Renal cortex interstitium (tissue), 11 donors: Measurements from ENCODE around the gene ATG10. TPM values are rescaled to one million over a fixed set of nuclear protein-coding genes. Genes with fewer than 3 reads are reported as not detected.

Experiments
- DNase-seq, 11 donors: peaks; one replicate each; pipeline ENCODE4 v3.0.0-alpha.2; 2013; ENCODE audit warnings: low read depth in 9 of 11, low spot score in 4 of 11; ENCODE audit errors: extremely low read depth in 1 of 11
- polyA plus RNA-seq, 3 donors: library from polyadenylated mRNA; unstranded; fragments of 120-200 nt; gene quantifications; one replicate each; pipeline ENCODE4 v1.2.1, GENCODE V29; 2013; ENCODE audit not compliant: insufficient read length in 3 of 3

The ATG10 gene
- polyA plus RNA-seq, 3 donors, result 11.2 to 15.4 (median 11.3) TPM

GRCh38 chr5:82150559-82150958, 178.7 kb downstream of the ATG10 start:
- DNase-seq, result no peak

DNA sequence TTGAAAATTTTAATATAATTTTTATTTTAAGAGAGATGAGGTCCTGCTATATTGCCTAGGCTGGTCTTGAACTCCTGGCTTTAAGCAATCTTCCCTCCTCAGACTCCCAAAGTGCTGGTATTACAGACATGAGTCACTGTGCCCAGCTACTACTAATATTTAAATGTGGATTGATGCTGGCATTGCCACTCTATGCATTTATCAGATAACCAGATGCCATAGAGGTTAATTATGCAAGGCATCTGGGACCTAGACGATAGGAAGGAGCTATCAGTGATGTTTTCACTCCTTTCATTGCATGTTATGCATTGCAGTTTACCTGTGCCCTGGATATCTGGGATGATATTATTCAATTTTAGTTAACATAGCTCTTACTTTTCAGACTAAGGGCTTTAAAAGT, 179.4 kb downstream of the ATG10 start:
- no peak for DNase-seq

DNA sequence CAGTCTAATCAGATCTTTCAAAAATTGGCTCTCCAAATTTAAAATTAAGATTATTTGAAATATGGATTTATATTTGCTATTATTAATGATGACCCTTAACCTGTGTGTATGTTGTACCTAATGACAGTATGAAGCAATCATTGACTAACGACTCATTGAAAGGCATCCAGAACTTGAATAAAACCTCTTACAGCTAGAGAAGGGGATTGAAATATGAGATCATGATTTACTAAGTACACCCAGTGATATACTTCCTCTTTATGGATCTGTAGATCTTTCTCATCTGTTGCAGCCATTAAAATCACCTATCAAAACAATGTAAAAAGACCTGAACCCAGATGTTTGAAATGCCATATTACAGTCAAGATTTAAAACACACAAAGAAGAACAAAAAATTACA, 179.8 kb downstream of the ATG10 start:
- no peak for DNase-seq

DNA sequence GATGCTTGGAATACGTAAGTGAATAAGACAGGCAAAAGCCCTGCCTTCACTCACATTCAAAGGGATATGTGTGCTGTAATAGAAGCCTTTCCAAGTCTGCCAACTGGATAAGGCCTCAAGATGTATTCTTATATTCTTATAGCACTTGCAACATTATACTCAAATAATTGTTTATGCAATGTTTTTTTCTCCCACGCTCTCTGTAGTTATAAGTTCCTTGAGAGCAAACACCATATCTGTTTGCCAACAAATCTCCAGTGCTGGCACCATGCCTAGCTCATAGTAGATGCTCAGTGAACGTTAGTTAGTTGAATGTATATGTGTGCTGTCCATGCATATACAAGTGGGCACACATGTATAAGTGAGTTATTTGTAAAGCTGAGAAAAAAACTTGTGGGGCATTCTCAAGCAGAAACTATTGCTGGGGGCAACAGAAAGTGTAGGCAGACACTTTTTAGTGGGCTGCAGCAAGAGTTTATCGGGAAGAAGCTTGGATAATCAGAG, 181.2 kb downstream of the ATG10 start:
- no peak for DNase-seq

DNA sequence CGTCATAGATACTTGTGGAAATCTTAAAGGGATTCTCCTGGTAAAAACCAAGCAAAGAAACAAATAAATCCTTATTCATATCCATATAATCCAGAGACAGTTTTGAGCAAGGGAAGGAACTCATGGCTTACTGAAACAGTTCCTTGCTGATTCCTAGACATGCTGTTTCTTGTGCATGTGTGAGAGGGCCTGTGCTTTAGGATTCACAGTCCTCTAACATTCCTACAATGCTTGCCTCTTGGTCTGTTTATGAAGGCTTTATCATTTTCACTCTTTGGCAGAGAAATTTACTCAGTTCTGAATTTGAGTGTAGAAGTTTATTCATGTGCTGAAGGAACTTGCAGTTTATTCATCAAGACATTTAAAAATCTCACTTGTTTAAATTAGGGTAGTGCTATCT, 183.0 kb downstream of the ATG10 start:
- no peak for DNase-seq

DNA sequence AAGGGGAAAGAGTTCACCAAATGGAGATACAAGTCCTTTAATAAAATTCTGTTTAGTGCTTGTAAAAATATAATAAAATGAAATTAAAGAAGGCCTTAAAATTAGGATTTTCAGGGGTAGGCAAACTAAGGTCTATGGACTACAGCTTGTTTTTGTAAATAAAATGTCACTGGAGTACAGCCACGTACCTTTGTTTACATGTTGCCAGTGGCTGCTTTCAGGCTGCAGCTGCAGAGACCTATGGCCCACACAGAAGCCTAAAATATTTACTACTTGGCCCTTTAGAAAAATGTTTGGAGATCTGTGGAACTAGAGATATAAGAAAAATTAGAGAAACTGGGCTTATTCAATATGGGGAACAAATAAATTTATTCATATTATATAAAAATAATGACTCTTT, 183.5 kb downstream of the ATG10 start:
- no peak for DNase-seq

DNA sequence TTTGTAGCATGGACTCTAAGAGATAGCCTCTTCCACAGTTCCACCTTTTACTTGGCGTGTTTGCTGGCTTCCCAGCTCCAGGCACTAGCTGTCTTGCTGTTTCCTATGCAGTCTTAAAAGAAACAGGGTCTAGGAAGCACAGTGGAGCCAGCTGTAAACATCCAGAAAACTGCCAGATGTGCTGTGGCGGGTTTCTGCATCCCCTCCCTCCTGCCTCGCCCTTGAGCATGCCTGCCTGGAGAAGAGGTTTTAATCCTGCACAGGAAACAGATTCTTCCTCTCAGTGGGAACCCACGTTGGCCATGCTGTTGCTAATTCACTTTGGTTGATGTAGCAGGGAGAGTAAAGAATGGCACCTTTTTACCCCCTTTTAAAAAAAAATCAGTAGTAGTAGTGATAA, 185.1 kb downstream of the ATG10 start:
- DNase-seq, result no peak

DNA sequence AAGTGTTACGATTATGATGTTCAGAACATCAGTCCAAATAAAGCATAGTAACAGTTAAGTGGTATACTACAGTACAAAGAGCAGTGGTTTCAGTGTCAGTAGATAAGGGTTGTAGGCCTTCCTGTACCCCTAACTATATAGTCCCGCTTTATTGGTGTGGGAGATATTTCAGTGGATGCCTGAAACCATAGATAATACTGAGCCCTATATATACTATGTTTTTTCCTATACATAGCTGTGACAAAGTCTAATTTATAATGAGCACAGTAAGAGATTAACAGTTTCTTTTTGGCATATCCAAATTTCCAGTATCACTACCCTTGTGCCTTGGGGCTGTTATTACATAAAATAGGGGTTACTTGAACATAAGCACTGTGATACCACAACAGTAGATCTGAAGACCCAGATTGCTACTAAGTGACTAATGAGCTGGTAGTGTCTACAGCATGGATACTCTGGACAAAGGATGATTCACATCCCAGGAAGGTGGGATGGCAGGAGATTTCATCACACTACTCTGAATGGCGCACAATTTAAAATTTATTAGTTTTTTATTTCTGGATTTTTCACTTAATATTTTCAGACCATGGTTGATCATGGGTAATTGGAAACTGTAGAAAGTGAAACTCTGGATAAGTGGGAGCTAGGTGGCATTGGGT, 187.1 kb downstream of the ATG10 start:
- DNase-seq, result no peak

GRCh38 chr5:82160948-82161347, 189.1 kb downstream of the ATG10 start:
- DNase-seq, result no peak

GRCh38 chr5:82162573-82162972, 190.8 kb downstream of the ATG10 start:
- DNase-seq, result no peak

DNA sequence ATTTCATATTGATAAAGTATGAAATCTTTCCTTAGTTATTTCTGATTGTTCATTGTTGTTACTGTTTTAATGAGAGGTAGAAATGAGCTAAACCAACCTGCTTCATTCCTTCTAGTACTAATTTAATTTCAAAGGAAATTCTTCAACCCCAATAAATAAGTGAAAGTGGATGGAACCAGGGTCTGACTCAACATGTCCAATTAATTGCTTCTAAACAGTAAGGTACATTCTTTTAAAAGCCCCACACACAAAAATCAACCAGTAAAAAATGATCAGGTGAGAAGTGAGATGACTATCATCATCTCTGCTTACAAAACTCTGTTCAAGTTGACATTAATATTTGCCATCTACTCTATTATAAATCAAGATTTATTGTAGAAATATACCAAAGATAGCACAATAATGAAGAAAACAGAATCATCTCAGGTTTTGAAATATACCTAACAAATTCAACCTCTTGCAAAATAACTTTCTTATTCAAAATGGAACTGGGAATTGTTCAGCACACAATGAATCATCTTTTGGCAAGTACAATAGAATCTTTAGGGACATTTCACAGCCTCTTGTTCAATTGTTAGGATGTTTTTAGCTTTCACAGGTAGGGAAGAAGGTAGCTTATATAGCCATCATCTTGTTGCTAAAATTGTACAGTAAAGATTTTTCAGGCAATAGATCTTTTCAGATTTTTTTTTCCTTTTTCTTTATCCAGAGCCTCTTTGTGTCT, 191.8 kb downstream of the ATG10 start:
- no peak for DNase-seq

DNA sequence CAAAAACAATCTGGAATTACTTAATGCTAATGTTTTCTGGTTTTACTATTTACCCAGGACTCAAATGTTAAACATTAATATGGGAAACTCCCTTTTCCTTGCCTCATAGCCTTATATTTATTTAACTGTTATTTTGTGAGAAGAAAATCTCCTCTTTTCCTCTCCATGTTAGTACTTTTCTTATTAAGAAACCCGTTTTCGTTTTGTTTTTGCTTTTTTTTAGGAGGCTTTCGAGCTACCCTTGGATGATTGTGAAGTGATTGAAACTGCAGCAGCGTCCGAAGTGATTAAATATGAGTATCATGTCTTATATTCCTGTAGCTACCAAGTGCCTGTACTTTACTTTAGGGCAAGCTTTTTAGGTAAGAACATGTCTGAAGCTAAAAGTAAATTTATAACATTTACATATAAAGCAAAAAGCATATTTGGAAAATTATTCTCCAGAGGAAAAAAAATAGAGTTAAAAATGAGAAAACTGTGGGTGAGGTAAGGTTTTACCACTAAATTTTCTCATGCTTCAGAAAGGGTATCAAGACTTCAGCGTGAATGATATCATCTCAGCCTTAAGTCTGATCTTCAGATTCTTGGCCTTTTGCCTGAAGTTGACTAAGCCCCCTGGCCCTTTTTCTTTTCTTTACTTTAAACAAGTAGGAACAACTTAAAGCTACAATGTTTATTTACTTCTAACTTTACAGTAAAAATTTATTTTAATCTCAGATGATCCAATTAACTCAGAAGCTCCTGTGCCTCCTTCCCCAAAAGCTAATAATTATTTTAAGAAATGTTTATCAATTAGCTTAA, 192.6 kb downstream of the ATG10 start:
- DNase-seq, result no peak

- no peak for DNase-seq
Measured at GRCh38 chr5:82164977-82165713, 193.3 kb downstream of the ATG10 start.

DNA sequence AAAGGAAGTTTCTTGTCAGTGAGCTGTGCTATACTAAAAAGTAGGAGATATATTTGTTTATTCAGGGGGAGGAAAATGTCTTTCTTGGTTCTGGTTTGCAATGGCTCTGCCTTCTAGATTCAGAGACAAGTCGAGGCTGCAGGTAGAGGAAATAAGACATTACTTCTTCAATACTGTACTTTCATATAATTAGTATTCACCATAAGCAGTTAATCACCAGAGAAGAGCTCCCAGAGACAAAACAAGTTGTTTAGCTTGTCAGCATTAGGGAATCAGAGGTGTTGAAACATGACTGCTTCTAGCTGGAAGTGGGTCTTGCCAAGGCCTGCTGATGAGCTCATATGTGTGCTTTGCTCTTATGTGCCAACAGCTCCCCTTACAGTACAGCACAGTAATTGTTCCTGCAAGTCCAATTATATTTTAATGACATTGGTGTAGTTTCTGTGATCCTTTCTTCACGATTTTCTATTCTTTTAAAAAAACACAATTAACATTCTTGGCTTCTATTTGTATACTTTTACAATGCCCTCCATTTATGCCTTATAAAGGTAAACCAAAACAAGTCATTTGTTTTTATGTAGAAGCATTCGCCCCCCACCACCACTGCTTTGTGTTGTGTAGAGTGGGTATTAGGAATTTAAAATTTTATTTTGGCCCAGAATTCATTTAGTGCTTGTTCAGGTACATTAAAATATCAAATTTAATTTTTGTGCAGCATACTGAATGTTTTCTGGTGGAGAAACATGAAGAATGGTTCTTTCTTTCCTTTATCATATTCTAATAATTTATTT, 194.1 kb downstream of the ATG10 start:
- peak; percentile 53 to 89 (median 68) for DNase-seq

DNA sequence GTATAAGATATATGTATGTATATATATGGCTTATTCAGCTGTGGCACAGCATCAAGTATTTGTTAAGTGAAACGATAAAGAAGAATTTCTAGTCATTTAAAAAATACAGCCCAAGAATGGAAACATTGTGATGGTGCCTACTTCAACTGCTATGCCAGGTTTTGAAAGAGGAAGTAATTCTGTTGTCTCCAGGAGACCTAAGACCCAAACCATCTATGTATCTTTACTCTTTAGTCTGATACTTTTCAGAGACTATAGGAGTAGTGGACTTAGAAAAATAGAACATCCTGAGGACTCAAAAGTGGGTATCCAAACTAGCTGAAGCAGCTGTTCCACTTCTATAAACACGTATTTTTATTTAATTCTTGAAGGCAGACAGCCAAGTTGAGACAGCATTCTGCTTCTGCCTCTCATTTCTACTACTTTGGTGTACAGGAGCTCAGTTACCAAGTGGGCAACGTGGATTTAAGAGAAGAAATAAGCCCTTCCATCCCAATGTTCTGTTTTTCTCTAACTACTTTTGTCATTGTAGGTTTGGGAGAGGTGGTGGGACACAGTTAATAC, 195.6 kb downstream of the ATG10 start:
- no peak for DNase-seq

- no peak for DNase-seq
Measured at GRCh38 chr5:82168294-82168693, 196.5 kb downstream of the ATG10 start.

- DNase-seq, result no peak
Measured at GRCh38 chr5:82169892-82170291, 198.1 kb downstream of the ATG10 start.
